GM10266 (cell line): ENCODE results near the gene BLOC1S3.

ENCODE experiments used
- DNase-seq: peaks from one replicate; pipeline ENCODE4 v3.0.0; 2012; ENCODE audit errors: extremely low spot score
- TF ChIP-seq, protein P1 (sequence below): IDR thresholded peaks from 2 replicates; pipeline ENCODE4 v1.5.1; 2012; ENCODE audit warnings: mild to moderate bottlenecking, low read depth; ENCODE audit not compliant: control insufficient read depth, insufficient read depth; ENCODE audit errors: missing control alignments

BLOC1S3 gene

DNA sequence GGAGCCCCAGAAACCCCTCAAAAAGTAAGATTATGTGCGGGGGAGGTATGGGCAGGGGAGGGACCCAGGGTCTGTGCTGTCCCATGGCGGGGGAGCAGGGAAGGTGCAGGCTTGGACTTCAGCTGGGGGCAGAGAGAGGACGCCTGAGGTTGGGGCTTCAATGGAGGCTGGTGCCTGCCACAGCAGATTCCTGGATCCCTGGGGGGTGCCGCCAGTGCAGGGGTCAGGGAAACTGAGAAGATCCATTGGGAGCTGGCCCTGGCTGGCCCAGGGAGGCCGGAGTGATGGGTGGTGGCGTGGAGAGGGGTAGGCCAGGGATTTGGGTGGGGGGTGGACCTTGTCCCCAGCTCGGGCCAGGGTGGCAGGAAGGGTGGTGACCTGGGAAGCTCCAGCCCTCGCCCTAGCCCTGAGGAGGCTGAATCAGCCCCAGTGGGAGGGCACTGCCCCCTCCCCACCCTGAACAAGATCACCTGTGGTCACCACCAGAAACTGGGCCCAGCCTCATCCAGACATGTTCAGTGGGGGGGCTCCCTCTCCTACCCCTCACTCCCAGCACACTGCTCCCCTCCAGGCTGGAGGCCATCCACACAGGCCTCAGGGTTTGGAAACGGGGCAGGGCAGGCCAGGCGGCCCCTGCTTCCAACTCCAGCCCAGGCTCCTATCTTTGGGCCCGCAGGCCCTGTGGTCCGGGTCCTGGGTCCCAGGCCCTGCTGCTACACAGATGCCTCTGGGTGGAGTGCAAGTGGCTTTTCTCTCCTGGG is 19.2 kb upstream of the BLOC1S3 start:
- DNase-seq = no peak
- TF ChIP-seq, protein P1, sequence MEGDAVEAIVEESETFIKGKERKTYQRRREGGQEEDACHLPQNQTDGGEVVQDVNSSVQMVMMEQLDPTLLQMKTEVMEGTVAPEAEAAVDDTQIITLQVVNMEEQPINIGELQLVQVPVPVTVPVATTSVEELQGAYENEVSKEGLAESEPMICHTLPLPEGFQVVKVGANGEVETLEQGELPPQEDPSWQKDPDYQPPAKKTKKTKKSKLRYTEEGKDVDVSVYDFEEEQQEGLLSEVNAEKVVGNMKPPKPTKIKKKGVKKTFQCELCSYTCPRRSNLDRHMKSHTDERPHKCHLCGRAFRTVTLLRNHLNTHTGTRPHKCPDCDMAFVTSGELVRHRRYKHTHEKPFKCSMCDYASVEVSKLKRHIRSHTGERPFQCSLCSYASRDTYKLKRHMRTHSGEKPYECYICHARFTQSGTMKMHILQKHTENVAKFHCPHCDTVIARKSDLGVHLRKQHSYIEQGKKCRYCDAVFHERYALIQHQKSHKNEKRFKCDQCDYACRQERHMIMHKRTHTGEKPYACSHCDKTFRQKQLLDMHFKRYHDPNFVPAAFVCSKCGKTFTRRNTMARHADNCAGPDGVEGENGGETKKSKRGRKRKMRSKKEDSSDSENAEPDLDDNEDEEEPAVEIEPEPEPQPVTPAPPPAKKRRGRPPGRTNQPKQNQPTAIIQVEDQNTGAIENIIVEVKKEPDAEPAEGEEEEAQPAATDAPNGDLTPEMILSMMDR = no peak

DNA sequence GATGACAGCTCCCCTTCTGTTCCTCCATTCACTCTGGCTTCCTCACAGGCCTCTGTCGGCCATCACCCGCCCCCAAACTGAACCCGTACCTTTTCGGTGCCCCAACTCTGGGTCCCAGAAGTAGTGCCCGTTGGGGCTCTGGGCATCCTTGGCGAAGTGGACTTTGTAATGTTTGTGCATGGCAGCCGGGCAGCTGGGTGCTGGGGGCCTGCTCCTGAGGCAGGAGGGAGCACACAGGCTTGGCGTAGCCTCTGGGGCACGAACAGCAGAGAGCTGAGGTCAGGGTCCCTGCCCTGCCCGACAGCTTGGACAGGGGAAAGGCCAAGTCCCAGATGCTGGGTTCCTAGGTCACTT is 18.6 kb upstream of the BLOC1S3 start:
- DNase-seq = no peak
- TF ChIP-seq, protein P1 = no peak

DNA sequence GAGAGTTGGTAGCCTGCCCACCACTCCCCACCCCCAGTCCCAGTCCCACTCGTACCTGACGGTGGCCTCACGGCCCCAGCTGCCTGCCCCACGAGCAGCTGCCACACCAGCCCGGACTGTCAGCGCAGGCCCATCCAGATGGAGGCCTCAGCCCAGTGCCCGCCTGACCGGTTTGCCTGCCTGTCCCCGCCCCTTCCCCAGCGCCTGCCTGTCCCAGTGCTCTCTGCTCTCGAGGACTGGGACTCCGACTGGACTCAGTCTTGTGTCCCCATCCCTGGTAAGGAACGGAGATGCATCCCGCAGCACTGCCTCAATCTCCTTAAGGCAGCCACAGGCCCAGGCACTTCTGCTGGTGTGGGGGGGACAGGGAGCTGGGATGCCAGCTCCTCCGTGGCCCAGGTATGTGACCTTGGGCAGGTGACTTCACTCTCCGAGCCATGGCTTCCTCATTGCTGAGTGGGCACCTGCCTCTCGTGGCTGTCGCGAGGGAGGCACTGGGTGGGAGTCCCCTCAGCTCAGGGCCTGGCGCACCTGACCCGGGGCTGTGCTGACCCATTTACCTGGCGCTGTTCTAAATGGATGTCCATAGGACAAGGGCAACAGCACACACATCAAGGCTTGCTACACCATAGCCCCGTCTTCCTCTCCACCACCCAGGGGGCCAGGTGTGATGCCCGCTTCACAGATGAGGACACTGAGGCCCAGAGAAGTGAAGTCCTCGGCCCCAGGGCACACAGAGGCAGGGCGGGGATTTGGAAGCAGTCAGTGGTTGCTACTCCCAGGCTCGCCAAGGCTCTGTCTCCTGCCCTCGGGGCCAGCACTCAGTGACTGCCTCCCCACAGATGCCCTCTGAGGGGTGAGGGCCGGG is 17.5 kb upstream of the BLOC1S3 start, which contains the start of gene NKPD1:
TSS of gene NKPD1 (minus strand) at position 113 of the 868 bp plus-strand sequence. CDS start 832 bp downstream, outside the sequence.
- TF ChIP-seq, protein P1 = no peak
- DNase-seq = no peak

DNA sequence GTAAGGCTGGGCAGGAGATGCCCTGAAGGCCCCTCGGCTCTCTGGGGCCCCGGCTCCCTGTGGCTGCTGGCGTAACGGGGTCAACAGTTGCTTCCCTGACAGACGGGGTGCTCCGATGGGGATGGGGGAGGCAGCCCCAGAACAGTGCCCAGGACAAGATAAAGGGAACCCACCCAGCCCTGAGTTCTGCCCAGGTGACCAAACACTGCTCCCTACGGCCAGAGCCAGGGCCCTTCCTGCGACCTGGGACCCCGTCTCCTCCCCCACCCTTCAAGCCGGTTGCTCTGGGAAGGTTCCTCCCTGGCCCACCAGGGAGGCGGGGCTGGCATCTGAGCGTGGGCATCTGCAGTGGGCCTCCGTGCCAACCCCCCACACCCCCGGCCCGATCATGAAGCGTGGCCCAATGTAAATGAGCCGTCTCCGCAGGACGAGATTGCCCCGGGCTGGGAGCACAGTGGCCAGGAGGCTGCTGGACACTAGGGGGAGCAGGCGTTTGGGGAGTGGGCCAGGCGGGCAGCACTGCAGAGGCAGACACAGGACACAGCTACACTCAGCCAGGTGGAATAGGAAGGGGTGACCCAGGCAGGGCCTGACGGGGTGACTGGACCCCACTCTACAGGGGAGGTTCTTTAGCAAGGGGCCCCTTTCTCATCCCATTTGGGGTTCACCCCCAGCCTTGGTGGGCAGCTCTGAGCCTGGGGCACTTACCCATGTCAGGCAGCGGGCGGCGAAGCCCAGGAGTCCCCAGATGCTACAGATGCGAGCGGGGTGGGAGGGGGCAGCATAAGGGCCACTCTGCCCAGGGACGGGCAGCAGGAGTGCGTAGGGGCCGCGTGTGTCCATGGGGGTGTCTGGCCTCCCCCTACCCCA is 16.6 kb upstream of the BLOC1S3 start:
- DNase-seq = no peak
- TF ChIP-seq, protein P1 = peak; percentile 16

DNA sequence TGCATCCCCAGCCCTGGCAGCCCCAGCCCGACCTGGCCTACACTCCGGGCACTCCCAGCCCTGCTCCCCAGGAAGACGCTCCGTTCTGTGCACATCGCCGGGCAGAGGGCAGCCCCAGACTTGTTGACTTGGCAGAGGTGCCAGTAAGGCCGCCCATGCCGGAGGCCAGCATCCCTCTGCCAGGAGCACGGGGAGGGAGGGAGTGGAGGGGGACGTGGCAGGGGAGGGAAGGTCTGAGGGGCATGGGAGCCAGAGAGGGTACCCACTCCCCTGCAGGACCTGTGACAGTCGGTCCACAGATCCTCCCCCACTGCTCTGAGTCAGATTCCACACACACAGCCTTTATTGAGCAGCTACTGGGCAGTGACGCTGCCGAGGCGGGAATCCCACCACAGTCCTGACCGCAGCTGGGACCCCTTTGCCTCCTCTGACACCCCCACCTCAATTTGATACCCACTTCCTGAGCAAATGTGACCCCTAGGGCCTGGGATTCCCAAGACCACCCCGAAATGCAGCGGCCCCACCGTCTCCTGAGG is 15.9 kb upstream of the BLOC1S3 start:
- DNase-seq = no peak
- TF ChIP-seq, protein P1 = no peak

DNA sequence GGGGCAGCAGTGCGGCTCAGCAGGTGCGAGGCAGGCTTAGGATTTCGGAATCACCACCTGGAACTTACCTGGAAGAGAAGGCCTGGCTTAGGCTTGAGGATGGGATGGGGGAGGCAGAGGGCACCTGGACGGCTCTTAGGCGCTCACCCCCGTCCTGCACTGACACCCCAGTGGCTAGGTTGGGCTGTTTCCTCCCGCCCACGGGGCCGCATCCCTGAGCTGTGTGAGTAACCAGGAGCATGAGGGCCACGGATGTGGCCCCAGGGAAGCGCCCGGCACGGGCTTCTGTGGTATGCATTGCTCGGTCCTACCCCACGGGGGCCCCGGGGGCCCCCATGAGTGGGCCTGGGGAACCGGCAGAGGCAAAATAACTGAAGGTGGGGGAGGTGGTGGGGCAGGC is 15.4 kb upstream of the BLOC1S3 start:
- TF ChIP-seq, protein P1 = no peak
- no peak for DNase-seq
